Mucosa of descending colon (tissue), 3 donors: ENCODE measurements around the gene RCAN1. TPM values are rescaled to one million over a fixed set of nuclear protein-coding genes. Genes with fewer than 3 reads are reported as not detected.

Experiments
- ATAC-seq: fragments of 200-7000 bp; cut with Tn5 transposase; one replicate; pipeline ENCODE4 v1.9.1; 2020; ENCODE audit warnings: mild to moderate bottlenecking, moderate library complexity
- DNase-seq, 3 donors: peaks; one replicate each; pipeline ENCODE4 v3.0.0-alpha.2; 2020
- H3K36me3 ChIP-seq: fragments of 200-600 bp; one replicate; pipeline ENCODE4 v1.8.0; 2021; ENCODE audit warnings: low read depth, mild to moderate bottlenecking
- H3K4me1 ChIP-seq: fragments of 200-600 bp; one replicate; pipeline ENCODE4 v1.8.0; 2021; ENCODE audit warnings: low read depth, mild to moderate bottlenecking
- H3K4me3 ChIP-seq: fragments of 200-600 bp; one replicate; pipeline ENCODE4 v1.8.0; 2021; ENCODE audit warnings: mild to moderate bottlenecking
- H3K9me3 ChIP-seq: fragments of 200-600 bp; one replicate; pipeline ENCODE4 v1.8.0; 2021; ENCODE audit warnings: mild to moderate bottlenecking
- intact Hi-C, 2 donors: fragments of 100-400 bp; cut with DNase I in 1 of 2; cut with micrococcal nuclease in 1 of 2; formaldehyde crosslinking; loops; one replicate each; pipeline versions ENCODE4 v1.11.0 to v1.11.1; 2022; cut with DNase I, micrococcal nuclease
- total RNA-seq, 3 donors: library from RNA; stranded (reverse); fragmentation: NEBNext Ultra II Directional in 2 of 3; extraction: Animal tissue kit (Norgen Biotek cat#: 25700) in 2 of 3; gene quantifications; one replicate each; pipeline versions ENCODE4 v1.2.1 to v1.2.4, GENCODE V29; 2021 to 2023
- TF ChIP-seq, protein P1 (sequence below): fragments of 200-600 bp; IDR thresholded peaks from one replicate; pipeline ENCODE4 v1.8.0; 2022; ENCODE audit warnings: antibody characterized with exemption, mild to moderate bottlenecking
- donor health status: DM: no; HTN: no; CAD: no; lungs with moderate emphysema.
- donor health status: DM: no; HTN: no; CAD: no.
- donor health status: DM: no; HTN: yes; CAD: no.

Gene RCAN1
- total RNA-seq, 3 donors from 2014 or later = 44.4 to 55.2 (median 50.7) TPM

DNA sequence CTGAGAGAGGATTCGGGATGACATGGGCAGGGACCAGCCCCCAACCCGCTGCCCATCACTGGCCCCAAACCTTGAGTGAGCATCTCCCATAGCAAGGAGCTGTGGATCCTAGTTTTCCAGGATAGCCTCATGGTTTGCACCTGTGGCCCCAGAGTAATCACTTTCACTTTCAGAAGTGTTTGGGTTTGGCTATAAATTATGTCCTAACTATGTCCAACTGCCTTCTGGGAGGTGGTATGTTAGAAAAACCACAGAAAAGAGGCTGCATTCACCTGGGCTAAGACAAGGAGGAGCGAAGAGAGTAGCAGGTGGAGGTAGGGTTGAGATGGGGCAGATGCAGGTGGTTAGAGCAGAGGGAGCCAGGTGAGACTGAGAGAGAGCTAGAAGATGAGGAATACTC lies 34.5 kb upstream of the RCAN1 start:
- TF ChIP-seq, protein P1, sequence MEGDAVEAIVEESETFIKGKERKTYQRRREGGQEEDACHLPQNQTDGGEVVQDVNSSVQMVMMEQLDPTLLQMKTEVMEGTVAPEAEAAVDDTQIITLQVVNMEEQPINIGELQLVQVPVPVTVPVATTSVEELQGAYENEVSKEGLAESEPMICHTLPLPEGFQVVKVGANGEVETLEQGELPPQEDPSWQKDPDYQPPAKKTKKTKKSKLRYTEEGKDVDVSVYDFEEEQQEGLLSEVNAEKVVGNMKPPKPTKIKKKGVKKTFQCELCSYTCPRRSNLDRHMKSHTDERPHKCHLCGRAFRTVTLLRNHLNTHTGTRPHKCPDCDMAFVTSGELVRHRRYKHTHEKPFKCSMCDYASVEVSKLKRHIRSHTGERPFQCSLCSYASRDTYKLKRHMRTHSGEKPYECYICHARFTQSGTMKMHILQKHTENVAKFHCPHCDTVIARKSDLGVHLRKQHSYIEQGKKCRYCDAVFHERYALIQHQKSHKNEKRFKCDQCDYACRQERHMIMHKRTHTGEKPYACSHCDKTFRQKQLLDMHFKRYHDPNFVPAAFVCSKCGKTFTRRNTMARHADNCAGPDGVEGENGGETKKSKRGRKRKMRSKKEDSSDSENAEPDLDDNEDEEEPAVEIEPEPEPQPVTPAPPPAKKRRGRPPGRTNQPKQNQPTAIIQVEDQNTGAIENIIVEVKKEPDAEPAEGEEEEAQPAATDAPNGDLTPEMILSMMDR = no peak
- Histone ChIP-seq H3K4me3 (no peak overlapping the region), H3K4me1 (no peaks in the 10 kb centered on the region), H3K9me3 (no peaks in the 10 kb centered on the region), H3K36me3 (no peaks in the 10 kb centered on the region)
- no peak for DNase-seq
- intact Hi-C loops = no loop called here
- ATAC-seq = peak; percentile 66

DNA sequence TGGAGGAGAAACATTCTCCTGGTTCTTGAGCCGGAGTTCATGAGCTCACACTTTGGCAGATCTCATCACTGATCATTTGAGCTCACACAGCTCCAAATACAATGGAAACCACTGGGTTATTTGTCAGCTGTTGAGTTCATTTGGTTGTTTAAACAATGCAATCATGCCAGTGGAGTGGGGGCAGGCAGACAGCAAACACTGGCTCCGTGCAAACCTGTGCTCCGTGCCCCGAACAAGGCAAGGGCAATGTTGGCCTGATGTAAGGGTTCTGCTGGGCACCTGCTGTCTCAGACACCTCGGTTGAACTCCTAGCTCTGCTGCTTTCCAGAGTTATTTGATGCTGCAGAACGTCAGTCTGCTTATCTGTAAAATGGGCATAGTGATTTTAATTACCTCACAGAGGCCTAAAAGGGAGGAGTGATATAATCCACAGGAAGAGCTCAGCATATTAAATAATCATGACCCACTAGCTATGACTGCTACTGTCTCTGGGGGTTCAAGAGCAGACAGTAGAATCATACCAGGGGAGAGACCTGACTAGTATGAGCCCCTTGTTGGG lies 33.9 kb upstream of the RCAN1 start:
- intact Hi-C loops = no loop called here

DNA sequence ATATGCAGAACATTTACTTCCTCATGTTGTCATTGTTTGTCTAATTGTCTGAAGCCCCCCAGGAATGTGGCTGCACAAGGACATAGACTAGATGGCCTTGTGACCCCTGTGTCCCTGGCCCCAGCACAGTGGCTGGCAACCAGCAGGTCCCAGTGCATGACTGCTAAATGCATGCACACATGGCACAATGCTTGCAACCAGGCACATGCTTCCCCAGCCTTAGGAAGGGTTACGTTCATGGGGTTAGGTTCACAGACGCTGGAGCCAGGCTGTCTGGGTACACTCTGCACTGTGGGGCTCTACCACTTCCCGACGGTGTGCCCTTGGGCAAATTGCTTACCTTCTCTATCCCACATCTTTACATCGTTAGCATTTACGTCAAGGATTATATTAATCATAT lies 32.6 kb upstream of the RCAN1 start:
- DNase-seq = no peak

More for the DNA sequence above, 33.9 kb upstream of the RCAN1 start:
- Histone ChIP-seq H3K4me1 (no peaks in the 10 kb centered on the region), H3K9me3 (no peaks in the 10 kb centered on the region), H3K4me3 (no peak overlapping the region), H3K36me3 (no peaks in the 10 kb centered on the region)
- TF ChIP-seq, protein P1 = no peak
- no peak for DNase-seq
- ATAC-seq = no peak

DNA sequence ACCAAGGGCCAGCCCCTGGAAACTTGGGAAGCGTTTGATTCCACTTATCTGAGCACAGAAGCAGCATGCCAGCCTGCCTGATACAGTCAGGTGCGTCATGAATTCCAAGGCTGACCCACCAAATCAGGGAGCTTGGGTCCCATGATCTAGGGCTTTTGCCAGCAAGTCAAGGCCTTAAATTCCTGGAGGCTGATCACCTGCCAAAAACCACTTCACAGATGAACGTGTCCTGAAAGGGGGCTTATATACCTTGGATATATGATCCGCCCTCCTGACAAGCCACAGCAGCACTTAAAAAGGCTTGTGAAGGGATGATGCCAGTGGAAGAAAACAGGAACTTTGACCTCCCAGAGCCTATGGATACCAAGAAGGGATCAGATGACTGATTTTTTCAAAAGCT lies 29.9 kb upstream of the RCAN1 start:
- no peak for DNase-seq
- no peaks in the 10 kb centered on the region for H3K36me3 ChIP-seq
- no peak overlapping the region for H3K4me3 ChIP-seq
- no peaks in the 10 kb centered on the region for H3K9me3 ChIP-seq
- TF ChIP-seq, protein P1 = no peak
- intact Hi-C loops = no loop called here
- no peaks in the 10 kb centered on the region for H3K4me1 ChIP-seq
- peak; percentile 24 for ATAC-seq

More for the DNA sequence above, 32.6 kb upstream of the RCAN1 start:
- no peak overlapping the region for H3K4me3 ChIP-seq
- no peaks in the 10 kb centered on the region for H3K4me1 ChIP-seq
- H3K9me3 ChIP-seq = no peaks in the 10 kb centered on the region
- intact Hi-C loops = no loop called here
- TF ChIP-seq, protein P1 = no peak
- H3K36me3 ChIP-seq = no peaks in the 10 kb centered on the region
- ATAC-seq = no peak

DNA sequence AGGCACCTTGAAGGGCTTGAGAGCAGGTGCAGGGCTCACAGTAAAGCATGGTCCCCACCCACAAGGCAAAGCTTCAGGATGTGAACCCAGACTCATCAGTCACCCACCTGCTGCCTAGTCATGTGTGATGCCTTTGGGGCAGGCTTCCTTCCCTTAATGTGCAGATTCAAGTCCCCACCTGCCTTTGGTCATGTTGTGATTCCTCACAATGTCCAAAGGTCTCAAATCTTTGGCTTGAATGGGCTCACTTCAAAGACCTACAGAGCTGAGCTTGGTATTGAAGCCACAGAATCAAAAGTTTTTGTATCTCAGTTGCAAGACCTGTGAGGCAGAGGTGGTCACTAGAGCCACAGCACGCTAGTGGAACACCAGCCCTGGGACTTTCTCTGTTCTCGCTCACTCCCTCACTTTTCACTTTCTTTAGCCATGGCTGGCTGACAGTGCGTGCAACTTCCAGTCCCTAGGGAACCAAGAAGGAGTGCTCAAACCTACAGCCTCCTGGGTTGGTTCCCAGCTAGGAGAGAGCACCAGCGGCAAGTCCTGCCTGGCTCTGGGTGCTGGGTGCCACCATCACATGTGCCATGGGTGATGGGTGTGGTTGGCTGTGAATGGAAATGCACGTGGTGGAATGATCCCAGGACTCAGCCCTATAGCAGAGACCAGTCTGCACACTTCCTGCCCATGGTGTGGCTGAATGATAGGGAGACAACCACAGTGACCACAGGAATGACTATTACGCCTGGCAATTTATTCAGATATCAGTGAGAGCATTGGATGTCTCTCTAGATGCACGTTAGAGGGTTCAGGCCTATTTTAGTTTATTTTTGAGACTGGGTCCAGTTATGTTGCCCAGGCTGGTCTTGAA lies 27.5 kb upstream of the RCAN1 start:
- ATAC-seq (peak; percentile 25), DNase-seq (no peak)
- TF ChIP-seq, protein P1 = no peak
- H3K36me3 ChIP-seq = no peaks in the 10 kb centered on the region
- H3K9me3 ChIP-seq = no peaks in the 10 kb centered on the region
- H3K4me1 ChIP-seq = no peaks in the 10 kb centered on the region
- H3K4me3 ChIP-seq = no peak overlapping the region
- intact Hi-C loops = no loop called here
